ENCODE results near the gene AXDND1.

- TF ChIP-seq CTCF (conservative IDR thresholded peaks at IDR 0.05 in 1 of 2, IDR thresholded peaks at IDR 0.05 in 1 of 2; ENCODE audit: low read depth in 1 of 2, low read length in 2 of 2): no peak
- no peak for TF ChIP-seq EZH2 (IDR thresholded peaks at IDR 0.05; ENCODE audit: low read length, missing control alignments)
Observed at GRCh38 chr1:179385510-179385909, 19.7 kb downstream of the AXDND1 start.

All from fibroblast of lung (primary cell).